Upper lobe of left lung (tissue), 4 donors: ENCODE results near the gene FNTB.

Experiments used
- POLR2A ChIP-seq, 4 donors: fragments of 450-650 bp; IDR thresholded peaks; one replicate each; pipeline ENCODE4 v1.5.1; 2016 to 2017; ENCODE audit warnings: antibody characterized with exemption in 4 of 4, mild to moderate bottlenecking in 2 of 4
- POLR2AphosphoS5 ChIP-seq, 2 donors: sonication (generic); formaldehyde crosslinking; IDR thresholded peaks; one replicate each; pipeline ENCODE4 v1.5.1; 2017; ENCODE audit warnings: antibody characterized with exemption in 2 of 2

DNA sequence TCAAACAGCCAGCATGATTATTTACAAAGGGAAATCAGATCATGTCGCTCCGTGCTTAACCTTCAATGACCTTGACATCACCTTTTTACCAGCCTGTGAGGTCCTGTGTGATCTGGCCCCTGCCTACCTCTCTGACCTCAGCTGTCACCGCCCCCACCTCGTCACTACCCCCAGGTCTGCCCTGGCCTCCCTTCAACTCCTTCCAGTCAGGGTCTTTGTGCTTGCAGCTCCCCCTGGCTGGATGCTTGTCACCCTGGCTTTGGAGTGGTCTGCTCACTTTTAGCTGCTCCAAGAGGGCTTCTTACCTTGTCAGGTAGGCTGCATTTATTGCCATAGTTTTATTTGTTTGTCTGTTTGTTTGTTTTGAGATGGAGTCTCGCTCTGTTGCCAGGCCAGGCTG is 123.8 kb downstream of the FNTB start:
- no peak for TF ChIP-seq POLR2A (IDR thresholded peaks at IDR 0.05)
- TF ChIP-seq POLR2AphosphoS5 (IDR thresholded peaks at IDR 0.05): no peak
